HepG2 (cell line): ENCODE measurements around the gene FLT3LG. TPM values are rescaled to one million over a fixed set of nuclear protein-coding genes. Genes with fewer than 3 reads are reported as not detected.

Source experiments
- CREB3 ChIP-seq: sonication (generic); formaldehyde crosslinking; IDR thresholded peaks from 2 replicates; pipeline ENCODE4 v1.5.0; 2020; ENCODE audit warnings: missing genetic modification reagents
- ERF ChIP-seq: IDR thresholded peaks from 2 replicates; pipeline ENCODE4 v1.6.1; 2018; ENCODE audit warnings: missing biosample characterization, missing genetic modification reagents
- GZF1 ChIP-seq: sonication (generic); formaldehyde crosslinking; IDR thresholded peaks from 2 replicates; pipeline ENCODE4 v1.5.1; 2020; ENCODE audit warnings: mild to moderate bottlenecking, missing genetic modification reagents
- IKZF5 ChIP-seq: IDR thresholded peaks from 2 replicates; pipeline ENCODE4 v1.6.1; 2018; ENCODE audit warnings: missing genetic modification reagents, mild to moderate bottlenecking, missing compliant biosample characterization
- KLF15 ChIP-seq: sonication (generic); formaldehyde crosslinking; IDR thresholded peaks from 2 replicates; pipeline ENCODE4 v1.8.1; 2023; ENCODE audit warnings: borderline replicate concordance, mild to moderate bottlenecking, inconsistent platforms, missing genetic modification reagents, mixed read lengths
- NFAT5 ChIP-seq: sonication (generic); formaldehyde crosslinking; IDR thresholded peaks from 2 replicates; pipeline ENCODE4 v1.4.0; 2020; ENCODE audit warnings: missing genetic modification reagents
- NR2F2 ChIP-seq: IDR thresholded peaks from 2 replicates; pipeline ENCODE4 v1.6.1; 2012; ENCODE audit warnings: low read depth, inconsistent platforms, borderline replicate concordance
- SNAPC5 ChIP-seq: sonication (generic); formaldehyde crosslinking; IDR thresholded peaks from 2 replicates; pipeline ENCODE4 v1.8.1; 2023; ENCODE audit warnings: mild to moderate bottlenecking, missing genetic modification reagents, borderline replicate concordance
- STAT6 ChIP-seq: sonication (generic); formaldehyde crosslinking; IDR thresholded peaks from 2 replicates; pipeline ENCODE4 v1.4.0; 2020; ENCODE audit warnings: missing genetic modification reagents, mild to moderate bottlenecking, borderline replicate concordance
- ZFP36L2 ChIP-seq: sonication (generic); formaldehyde crosslinking; IDR thresholded peaks from 2 replicates; pipeline ENCODE4 v1.4.0; 2020; ENCODE audit warnings: missing genetic modification reagents
- ZIK1 ChIP-seq: sonication (generic); formaldehyde crosslinking; IDR thresholded peaks from 2 replicates; pipeline ENCODE4 v1.5.0; 2020; ENCODE audit warnings: mild to moderate bottlenecking, low read depth, missing genetic modification reagents, borderline replicate concordance
- ZMYM3 ChIP-seq: sonication (generic); formaldehyde crosslinking; IDR thresholded peaks from 2 replicates; pipeline ENCODE4 v1.5.1; 2020; ENCODE audit warnings: mild to moderate bottlenecking, missing genetic modification reagents
- ZNF121 ChIP-seq: sonication (generic); formaldehyde crosslinking; IDR thresholded peaks from 2 replicates; pipeline ENCODE4 v1.5.0; 2020; ENCODE audit warnings: mild to moderate bottlenecking, missing genetic modification reagents
- ZNF282 ChIP-seq: fragments of 450-650 bp; IDR thresholded peaks from 2 replicates; pipeline ENCODE4 v1.6.1; 2018; ENCODE audit not compliant: partially characterized antibody
- ZNF333 ChIP-seq: sonication (generic); formaldehyde crosslinking; IDR thresholded peaks from 2 replicates; pipeline ENCODE4 v1.4.0; 2020; ENCODE audit warnings: mild to moderate bottlenecking, missing genetic modification reagents, borderline replicate concordance
- ZNF724P ChIP-seq: sonication (generic); formaldehyde crosslinking; IDR thresholded peaks from 2 replicates; pipeline ENCODE4 v1.8.0; 2022; ENCODE audit warnings: missing genetic modification reagents, borderline replicate concordance
- ZNF772 ChIP-seq: sonication (generic); formaldehyde crosslinking; IDR thresholded peaks from 2 replicates; pipeline ENCODE4 v1.5.0; 2020; ENCODE audit warnings: mild to moderate bottlenecking, missing genetic modification reagents
- ZSCAN22 ChIP-seq: sonication (generic); formaldehyde crosslinking; IDR thresholded peaks from 2 replicates; pipeline ENCODE4 v1.4.0; 2020; ENCODE audit warnings: mild to moderate bottlenecking, missing genetic modification reagents
- polyA plus RNA-seq, 8 experiments: library from polyadenylated mRNA; depleted of rRNA in 3 of 8; stranded (reverse) in 7 of 8; unstranded in 1 of 8; fragments of >200 nt; fragmentation: Illumina TruSeq in 4 of 8; extraction: Trizol in 4 of 8; gene quantifications; 2 replicates each; pipeline versions ENCODE4 v1.2.1 to v1.2.3, GENCODE V29; 2011 to 2016; ENCODE audit warnings: low read depth in 4 of 8, missing spikeins in 1 of 8, mixed read lengths in 1 of 8; ENCODE audit not compliant: insufficient read depth in 1 of 8
- total RNA-seq, 5 experiments: library from RNA; depleted of rRNA; stranded (reverse); fragments of >200 nt; fragmentation: Illumina TruSeq; extraction: Trizol; gene quantifications; 2 replicates each; pipeline ENCODE4 v1.2.3, GENCODE V29; 2016; ENCODE audit warnings: low read depth in 1 of 5

The FLT3LG gene
- total and polyA plus RNA-seq, 2 of the 13 experiments (the other 11 are each of a cell fraction or from before 2014, with no cell fraction given) = 1.5 to 2.6 TPM

- peak; percentile 38; the same call in 1 of the 2 replicates for TF ChIP-seq STAT6 (CRISPR knock-in tag)
- no peak for TF ChIP-seq IKZF5 (CRISPR knock-in tag)
- no peak for TF ChIP-seq CREB3 (CRISPR knock-in tag)
- TF ChIP-seq SNAPC5 = no peak
- TF ChIP-seq ZNF724P (CRISPR knock-in tag) = no peak
- TF ChIP-seq GZF1 (CRISPR knock-in tag) = no peak
- peak; percentile 53; the same call in 1 of the 2 replicates for TF ChIP-seq ZNF333 (CRISPR knock-in tag)
- 0 out of 2 replicates have a peak, but pooled peaks have one; percentile 38 for TF ChIP-seq ZNF772 (CRISPR knock-in tag)
- TF ChIP-seq ZFP36L2 (CRISPR knock-in tag) = no peak
- TF ChIP-seq ZSCAN22 (CRISPR knock-in tag) = no peak
- peak; percentile 43; the same call in 1 of the 2 replicates for TF ChIP-seq NR2F2
- no peak for TF ChIP-seq ZMYM3 (CRISPR knock-in tag)
- TF ChIP-seq ERF (CRISPR knock-in tag) = no peak; the same call in 1 of the 2 replicates
- no peak for TF ChIP-seq NFAT5
- no peak for TF ChIP-seq ZNF282
- no peak for TF ChIP-seq KLF15
- TF ChIP-seq ZIK1 (CRISPR knock-in tag) = no peak
- TF ChIP-seq ZNF121 = no peak
Observed at GRCh38 chr19:49443366-49444099, 30.5 kb upstream of the FLT3LG start (continued).
